Astrocyte (in vitro differentiated cells and primary cell): ENCODE data around the gene LMBRD1. TPM values are rescaled to one million over a fixed set of nuclear protein-coding genes. Genes with fewer than 3 reads are reported as not detected.
A peak's percentile ranks its signal among the peaks of the same experiment; 100 is the strongest.

Experiments used
- DNase-seq: peaks from one replicate; pipeline ENCODE4 v3.0.0-alpha.2; 2010; ENCODE audit warnings: low read depth
- FAIRE-seq: peaks from 2 replicates; lab custom pipeline; 2011; peaks lifted over from hg19 to GRCh38; lab: Jason Lieb, UNC
- H2AFZ ChIP-seq: 2 replicates; pipeline ENCODE4 v1.6.0; 2012; ENCODE audit warnings: low read depth, low read length, inconsistent platforms
- H3K27ac ChIP-seq: 2 replicates; pipeline ENCODE4 v1.5.1; 2011; ENCODE audit warnings: low read depth, low read length, inconsistent platforms
- H3K27me3 ChIP-seq: 2 replicates; pipeline ENCODE4 v1.6.0; 2011; ENCODE audit warnings: low read length, inconsistent platforms; ENCODE audit not compliant: insufficient read depth
- H3K36me3 ChIP-seq: 2 replicates; pipeline ENCODE4 v1.5.1; 2011; ENCODE audit warnings: low read length, inconsistent platforms; ENCODE audit not compliant: insufficient read depth
- H3K4me1 ChIP-seq: 2 replicates; pipeline ENCODE4 v1.5.1; 2011; ENCODE audit warnings: low read length, inconsistent platforms; ENCODE audit not compliant: insufficient read depth
- H3K4me2 ChIP-seq: 2 replicates; pipeline ENCODE4 v1.6.0; 2012; ENCODE audit warnings: low read length, inconsistent platforms
- H3K4me3 ChIP-seq: 2 replicates; pipeline ENCODE4 v1.5.1; 2011; ENCODE audit warnings: low read depth, mild to moderate bottlenecking, low read length, inconsistent platforms; ENCODE audit not compliant: insufficient read depth
- H3K79me2 ChIP-seq: 2 replicates; pipeline ENCODE4 v1.6.0; 2012; ENCODE audit warnings: mild to moderate bottlenecking, low read length, inconsistent platforms; ENCODE audit not compliant: insufficient read depth
- H3K9ac ChIP-seq: 2 replicates; pipeline ENCODE4 v1.6.0; 2012; ENCODE audit warnings: mild to moderate bottlenecking, low read length, inconsistent platforms
- H3K9me3 ChIP-seq: 2 replicates; pipeline ENCODE4 v1.5.1; 2012; ENCODE audit warnings: low read depth, mild to moderate bottlenecking, low read length, inconsistent platforms; ENCODE audit not compliant: insufficient read depth
- H4K20me1 ChIP-seq: 2 replicates; pipeline ENCODE4 v1.6.0; 2012; ENCODE audit warnings: low read length, inconsistent platforms; ENCODE audit not compliant: insufficient read depth
- H3K27ac Mint-ChIP-seq: one replicate; pipeline ENCODE4 v1.8.0; 2021; ENCODE audit warnings: mild to moderate bottlenecking, mixed read lengths; ENCODE audit not compliant: unreplicated experiment
- H3K27me3 Mint-ChIP-seq: one replicate; pipeline ENCODE4 v1.8.0; 2021; ENCODE audit warnings: low read depth, mixed read lengths; ENCODE audit not compliant: unreplicated experiment
- H3K36me3 Mint-ChIP-seq: one replicate; pipeline ENCODE4 v1.8.0; 2021; ENCODE audit warnings: low read depth, mixed read lengths; ENCODE audit not compliant: unreplicated experiment
- H3K4me1 Mint-ChIP-seq: one replicate; pipeline ENCODE4 v1.8.0; 2021; ENCODE audit warnings: low read depth, mixed read lengths; ENCODE audit not compliant: unreplicated experiment
- H3K4me3 Mint-ChIP-seq: one replicate; pipeline ENCODE4 v1.8.0; 2021; ENCODE audit warnings: mild to moderate bottlenecking, moderate library complexity, mixed read lengths; ENCODE audit not compliant: unreplicated experiment
- H3K9me3 Mint-ChIP-seq: one replicate; pipeline ENCODE4 v1.8.0; 2021; ENCODE audit warnings: mild to moderate bottlenecking, mixed read lengths; ENCODE audit not compliant: unreplicated experiment
- EZH2 ChIP-seq: IDR thresholded peaks from 2 replicates; pipeline ENCODE4 v1.6.1; 2012; ENCODE audit warnings: mild to moderate bottlenecking, low read length, inconsistent platforms; ENCODE audit not compliant: insufficient read depth
- total RNA-seq: library from RNA; stranded (reverse); gene quantifications from 2 replicates; pipeline ENCODE4 v1.2.1, GENCODE V29; 2021
- TF ChIP-seq, protein P1 (sequence below): IDR thresholded peaks from 2 replicates; pipeline ENCODE4 v1.5.1; 2011; ENCODE audit warnings: low read depth, mild to moderate bottlenecking, inconsistent platforms, low read length, moderate library complexity; ENCODE audit not compliant: insufficient read depth

Gene LMBRD1
- total RNA-seq, 1 donor from 2014 or later, result 22.0 TPM

DNA sequence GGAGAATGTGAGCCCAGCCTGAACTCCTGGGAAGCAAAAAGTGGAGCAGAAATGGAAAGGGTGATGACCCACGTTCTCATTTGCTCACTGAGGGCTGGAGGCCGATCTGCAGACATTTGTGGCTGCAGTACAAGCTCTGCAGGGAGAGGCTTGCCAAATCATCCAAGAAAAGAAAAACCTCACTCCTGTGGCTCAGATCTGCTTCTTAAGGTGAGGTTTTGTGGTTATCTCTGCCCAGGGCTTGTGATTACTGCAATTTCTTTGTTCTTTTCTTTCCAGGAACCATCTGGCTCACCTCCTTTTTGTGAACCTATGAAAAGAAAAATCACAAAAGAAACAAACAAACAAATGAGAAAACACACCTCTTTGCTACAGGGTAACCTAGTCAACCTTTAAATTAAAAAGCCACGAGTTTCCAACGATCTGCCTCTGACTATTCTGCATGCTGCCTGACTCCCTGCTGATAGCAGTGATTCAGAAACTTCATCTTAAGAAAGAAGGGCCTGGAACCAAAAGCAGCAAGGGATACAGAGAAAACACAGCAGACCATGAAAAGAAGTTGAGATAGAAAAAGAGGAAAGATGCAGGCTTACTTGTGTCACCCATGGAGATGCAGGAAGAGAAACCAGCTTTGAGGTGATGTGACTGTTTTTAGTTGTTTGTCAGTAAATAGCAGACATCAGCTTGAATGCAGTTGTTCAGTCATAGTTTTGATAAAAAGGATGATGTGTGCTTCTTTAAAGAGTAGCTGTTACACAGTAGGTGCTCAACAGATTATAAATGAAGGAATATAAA lies 165.1 kb downstream of the LMBRD1 start:
- Histone ChIP-seq H3K9ac (no peak overlapping the region), H3K36me3 (no peaks in the 10 kb centered on the region), H3K4me3 (no peak overlapping the region), H2AFZ (peak overlapping the region; percentile 34), H3K4me2 (no peak overlapping the region), H3K27ac (no peak overlapping the region), H3K79me2 (no peaks in the 10 kb centered on the region), H3K4me1 (no peaks in the 10 kb centered on the region), H3K27me3 (no peaks in the 10 kb centered on the region), H3K9me3 (no peaks in the 10 kb centered on the region), H4K20me1 (no peaks in the 10 kb centered on the region)
- Mint-ChIP-seq H3K27me3 (no peaks in the 10 kb centered on the region), H3K4me1 (peaks cover 5% of the 10 kb centered on the region), H3K4me3 (no peak overlapping the region), H3K36me3 (no peaks in the 10 kb centered on the region), H3K9me3 (no peaks in the 10 kb centered on the region), H3K27ac (no peak overlapping the region)
- FAIRE-seq (no peak), DNase-seq (no peak)
- TF ChIP-seq, protein P1, sequence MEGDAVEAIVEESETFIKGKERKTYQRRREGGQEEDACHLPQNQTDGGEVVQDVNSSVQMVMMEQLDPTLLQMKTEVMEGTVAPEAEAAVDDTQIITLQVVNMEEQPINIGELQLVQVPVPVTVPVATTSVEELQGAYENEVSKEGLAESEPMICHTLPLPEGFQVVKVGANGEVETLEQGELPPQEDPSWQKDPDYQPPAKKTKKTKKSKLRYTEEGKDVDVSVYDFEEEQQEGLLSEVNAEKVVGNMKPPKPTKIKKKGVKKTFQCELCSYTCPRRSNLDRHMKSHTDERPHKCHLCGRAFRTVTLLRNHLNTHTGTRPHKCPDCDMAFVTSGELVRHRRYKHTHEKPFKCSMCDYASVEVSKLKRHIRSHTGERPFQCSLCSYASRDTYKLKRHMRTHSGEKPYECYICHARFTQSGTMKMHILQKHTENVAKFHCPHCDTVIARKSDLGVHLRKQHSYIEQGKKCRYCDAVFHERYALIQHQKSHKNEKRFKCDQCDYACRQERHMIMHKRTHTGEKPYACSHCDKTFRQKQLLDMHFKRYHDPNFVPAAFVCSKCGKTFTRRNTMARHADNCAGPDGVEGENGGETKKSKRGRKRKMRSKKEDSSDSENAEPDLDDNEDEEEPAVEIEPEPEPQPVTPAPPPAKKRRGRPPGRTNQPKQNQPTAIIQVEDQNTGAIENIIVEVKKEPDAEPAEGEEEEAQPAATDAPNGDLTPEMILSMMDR, result no peak
- no peak for TF ChIP-seq EZH2

DNA sequence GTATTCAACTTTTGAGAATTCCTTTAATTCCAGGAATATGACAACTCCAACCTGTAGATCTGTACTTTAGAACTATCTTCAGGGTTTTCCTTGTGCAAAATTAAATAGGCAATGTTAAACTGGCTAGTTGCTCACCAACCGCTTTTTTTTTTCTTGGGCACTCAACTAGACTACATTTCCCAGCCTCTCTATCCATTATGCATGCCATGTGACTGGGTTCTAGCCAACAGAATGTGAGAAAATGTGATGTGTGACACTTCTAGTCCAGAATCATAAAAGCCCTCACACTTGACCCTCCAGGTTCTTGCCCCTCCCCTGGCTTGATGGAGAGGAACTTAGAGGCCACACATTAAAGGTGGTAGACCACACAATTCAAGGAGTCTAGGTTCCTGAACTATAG lies 166.0 kb downstream of the LMBRD1 start:
- no peak overlapping the region for H3K4me2 ChIP-seq
- no peaks in the 10 kb centered on the region for H3K9me3 ChIP-seq
- H3K4me1 ChIP-seq, result no peaks in the 10 kb centered on the region
- peaks cover 5% of the 10 kb centered on the region for H3K4me1 Mint-ChIP-seq
- no peaks in the 10 kb centered on the region for H3K27me3 Mint-ChIP-seq
- no peak for DNase-seq
- H3K79me2 ChIP-seq, result no peaks in the 10 kb centered on the region
- no peaks in the 10 kb centered on the region for H3K36me3 Mint-ChIP-seq
- H3K27ac Mint-ChIP-seq, result no peak overlapping the region
- H3K9ac ChIP-seq, result no peak overlapping the region
- no peak overlapping the region for H3K4me3 Mint-ChIP-seq
- H3K27ac ChIP-seq, result no peak overlapping the region
- H2AFZ ChIP-seq, result no peak overlapping the region
- no peak overlapping the region for H3K4me3 ChIP-seq
- H4K20me1 ChIP-seq, result no peaks in the 10 kb centered on the region
- H3K27me3 ChIP-seq, result no peaks in the 10 kb centered on the region
- TF ChIP-seq EZH2, result no peak
- TF ChIP-seq, protein P1, result no peak
- no peak for FAIRE-seq
- H3K9me3 Mint-ChIP-seq, result no peaks in the 10 kb centered on the region
- no peaks in the 10 kb centered on the region for H3K36me3 ChIP-seq

DNA sequence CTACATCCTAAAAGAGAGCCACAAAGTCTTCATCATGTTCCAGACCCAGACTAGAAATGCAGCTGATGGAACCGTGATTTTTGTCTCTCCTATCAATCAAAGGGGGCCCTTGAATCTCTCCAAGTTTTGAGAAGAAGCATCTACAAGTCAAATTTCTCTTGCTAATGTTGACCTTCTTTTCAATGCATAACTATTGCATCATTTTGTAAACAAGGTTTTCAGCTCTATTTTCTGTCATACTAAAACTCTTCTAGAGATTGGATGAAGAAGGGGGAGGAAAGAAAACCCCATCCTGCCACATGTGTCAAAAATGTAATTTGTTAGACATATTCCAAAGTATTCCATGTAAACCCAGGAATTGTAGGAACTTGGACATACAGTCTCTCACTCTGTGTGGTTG lies 169.2 kb downstream of the LMBRD1 start:
- no peak overlapping the region for H3K4me3 ChIP-seq
- TF ChIP-seq EZH2, result no peak
- TF ChIP-seq, protein P1, result no peak
- no peaks in the 10 kb centered on the region for H3K36me3 ChIP-seq
- no peaks in the 10 kb centered on the region for H3K79me2 ChIP-seq
- FAIRE-seq (no peak), DNase-seq (no peak)
- H3K9ac ChIP-seq, result no peak overlapping the region
- no peak overlapping the region for H3K4me2 ChIP-seq
- H4K20me1 ChIP-seq, result no peaks in the 10 kb centered on the region
- H3K27me3 ChIP-seq, result no peaks in the 10 kb centered on the region
- peaks cover 5% of the 10 kb centered on the region for H3K4me1 Mint-ChIP-seq
- H3K27me3 Mint-ChIP-seq, result no peaks in the 10 kb centered on the region
- H3K36me3 Mint-ChIP-seq, result no peaks in the 10 kb centered on the region
- no peak overlapping the region for H3K4me3 Mint-ChIP-seq
- H2AFZ ChIP-seq, result no peak overlapping the region
- no peaks in the 10 kb centered on the region for H3K9me3 ChIP-seq
- H3K9me3 Mint-ChIP-seq, result no peaks in the 10 kb centered on the region
- H3K27ac Mint-ChIP-seq, result no peak overlapping the region
- no peaks in the 10 kb centered on the region for H3K4me1 ChIP-seq
- no peak overlapping the region for H3K27ac ChIP-seq
